IMR-90 (cell line): Measurements from ENCODE around the gene PLEKHF1. TPM values are rescaled to one million over a fixed set of nuclear protein-coding genes. Genes with fewer than 3 reads are reported as not detected.

Experiments used
- ATAC-seq: fragments of 200-7000 bp; cut with Tn5 transposase; 2 replicates; pipeline ENCODE4 v1.9.1; 2020; ENCODE audit warnings: low read depth, mild to moderate bottlenecking, moderate library complexity
- BruUV-seq: library from RNA; stranded (reverse); fragments of 400-500 nt; replicated peaks from 2 replicates; lab custom pipeline; 2021; lab: Mats Ljungman, UMichigan
- CTCF ChIA-PET: fragments of 300-600 bp; formaldehyde crosslinking; extraction: SDS; loops from one replicate; lab custom pipeline; 2021; ENCODE audit warnings: antibody characterized with exemption; lab: Yijun Ruan, JAX
- POLR2A ChIA-PET: fragments of 300-600 bp; sonication (Branson Sonifier 250); formaldehyde crosslinking; loops from one replicate; lab custom pipeline; 2022; ENCODE audit warnings: antibody characterized with exemption; ENCODE audit not compliant: unreplicated experiment; lab: Charles Lee
- DNase-seq: peaks from one replicate; pipeline ENCODE4 v3.0.0; 2013
- H2AFZ ChIP-seq: replicated peaks from 2 replicates; pipeline ENCODE3; 2013; ENCODE audit warnings: low read length, mild to moderate bottlenecking; ENCODE audit not compliant: poor library complexity
- H2AK5ac ChIP-seq: 2 replicates; pipeline ENCODE4 v1.6.1; 2013; ENCODE audit warnings: low read depth, low read length, inconsistent platforms
- H2AK9ac ChIP-seq: replicated peaks from 2 replicates; pipeline ENCODE3; 2013; ENCODE audit warnings: mild to moderate bottlenecking, low read depth, low read length, moderate library complexity; ENCODE audit not compliant: poor library complexity
- H2BK120ac ChIP-seq: 2 replicates; pipeline ENCODE4 v1.6.1; 2013; ENCODE audit warnings: low read depth, low read length, inconsistent platforms
- H2BK15ac ChIP-seq: 3 replicates; pipeline ENCODE4 v1.6.1; 2013; ENCODE audit warnings: low read depth, low read length, inconsistent platforms
- H2BK20ac ChIP-seq: 2 replicates; pipeline ENCODE4 v1.6.1; 2013; ENCODE audit warnings: low read depth, mild to moderate bottlenecking, inconsistent platforms, low read length, moderate library complexity
- H2BK5ac ChIP-seq: 2 replicates; pipeline ENCODE4 v1.6.1; 2013; ENCODE audit warnings: mild to moderate bottlenecking, low read depth, low read length, inconsistent platforms; ENCODE audit not compliant: poor library complexity, severe bottlenecking
- H3K14ac ChIP-seq: replicated peaks from 2 replicates; pipeline ENCODE4 v1.6.1; 2013; ENCODE audit warnings: low read depth, low read length, inconsistent platforms
- H3K18ac ChIP-seq: 2 replicates; pipeline ENCODE4 v1.6.1; 2013; ENCODE audit warnings: low read depth, low read length, control low read depth
- H3K23ac ChIP-seq: 2 replicates; pipeline ENCODE4 v1.6.1; 2013; ENCODE audit warnings: low read depth, low read length, inconsistent platforms
- H3K27ac ChIP-seq: 2 replicates; pipeline ENCODE4 v1.5.1; 2013; ENCODE audit warnings: mild to moderate bottlenecking, control low read depth, low read length; ENCODE audit not compliant: insufficient read depth
- H3K27me3 ChIP-seq: 2 replicates; pipeline ENCODE4 v1.6.1; 2013; ENCODE audit warnings: low read length; ENCODE audit not compliant: control insufficient read depth, insufficient read depth
- H3K36me3 ChIP-seq: 2 replicates; pipeline ENCODE4 v1.6.1; 2013; ENCODE audit warnings: low read length, mixed read lengths; ENCODE audit not compliant: control insufficient read depth, insufficient read depth
- H3K4ac ChIP-seq: 2 replicates; pipeline ENCODE4 v1.6.1; 2013; ENCODE audit warnings: low read depth, low read length, inconsistent platforms
- H3K4me1 ChIP-seq: 2 replicates; pipeline ENCODE4 v1.6.1; 2013; ENCODE audit warnings: low read length, mixed read lengths; ENCODE audit not compliant: control insufficient read depth, insufficient read depth
- H3K4me2 ChIP-seq: 2 replicates; pipeline ENCODE4 v1.6.1; 2013; ENCODE audit warnings: low read depth, mild to moderate bottlenecking, control low read depth, low read length, moderate library complexity
- H3K4me3 ChIP-seq: 2 replicates; pipeline ENCODE4 v1.5.1; 2013; ENCODE audit warnings: low read depth, mild to moderate bottlenecking, control low read depth, low read length, moderate library complexity; ENCODE audit not compliant: insufficient read depth
- H3K56ac ChIP-seq: 2 replicates; pipeline ENCODE4 v1.6.1; 2013; ENCODE audit warnings: low read length, inconsistent platforms; ENCODE audit not compliant: insufficient read depth; ENCODE audit errors: extremely low read depth
- H3K79me1 ChIP-seq, 2 experiments: 2 replicates each; pipeline ENCODE4 v1.6.1; 2013; ENCODE audit warnings: low read length in 2 of 2, inconsistent platforms in 1 of 2, low read depth in 1 of 2
- H3K9ac ChIP-seq: 2 replicates; pipeline ENCODE4 v1.6.1; 2013; ENCODE audit warnings: low read depth, low read length, control low read depth
- H3K9me1 ChIP-seq: 2 replicates; pipeline ENCODE4 v1.6.1; 2013; ENCODE audit warnings: low read length, inconsistent platforms; ENCODE audit not compliant: insufficient read depth
- H3K9me3 ChIP-seq: 2 replicates; pipeline ENCODE4 v1.6.1; 2013; ENCODE audit warnings: low read length; ENCODE audit not compliant: control insufficient read depth, insufficient read depth
- H4K20me1 ChIP-seq: 2 replicates; pipeline ENCODE4 v1.6.1; 2013; ENCODE audit warnings: low read length, inconsistent platforms; ENCODE audit not compliant: insufficient read depth
- H4K5ac ChIP-seq: 2 replicates; pipeline ENCODE4 v1.6.1; 2013; ENCODE audit warnings: mild to moderate bottlenecking, low read depth, low read length, control low read depth
- H4K8ac ChIP-seq, 2 experiments: 2 replicates each; pipeline ENCODE4 v1.6.1; 2013; ENCODE audit warnings: low read depth in 2 of 2, low read length in 2 of 2, control low read depth in 1 of 2, inconsistent platforms in 1 of 2
- H4K91ac ChIP-seq: 2 replicates; pipeline ENCODE4 v1.6.1; 2013; ENCODE audit warnings: low read depth, low read length, inconsistent platforms; ENCODE audit not compliant: insufficient read depth
- ELK1 ChIP-seq: fragments of 150-350 bp; IDR thresholded peaks from 2 replicates; pipeline ENCODE4 v1.6.1; 2016; ENCODE audit warnings: low read depth, mild to moderate bottlenecking, low read length, moderate library complexity, borderline replicate concordance
- WGBS, 2 experiments: methylation state at CpG; one replicate each; pipeline versions ENCODE4 v1.1.5 to v1.1.7; 2013; ENCODE audit warnings: missing lambda C conversion rate in 2 of 2; ENCODE audit not compliant: insufficient read length in 1 of 2; ENCODE audit errors: extremely low coverage in 2 of 2; 5-methylcytosine and 5-hydroxymethylcytosine counted together
- dilution Hi-C: fragments of 300-500 bp; cut with HindIII; formaldehyde crosslinking; loops from one replicate; pipeline ENCODE4 v1.14.3; 2018; ENCODE audit warnings: low sequenced_read_pairs; ENCODE audit not compliant: unreplicated experiment
- in situ Hi-C: fragments of 300-500 bp; cut with MboI; formaldehyde crosslinking; loops from 3 replicates; pipeline ENCODE4 v1.14.3; 2019; ENCODE audit warnings: low sequenced_read_pairs, inconsistent platforms, mixed read lengths
- intact Hi-C: fragments of 100-400 bp; cut with micrococcal nuclease; formaldehyde crosslinking; loops from 2 replicates; pipeline ENCODE4 v1.10.0; 2022
- polyA plus RNA-seq, 3 experiments: library from polyadenylated mRNA; depleted of rRNA; stranded (reverse); fragments of >200 nt; gene quantifications; 2 replicates each; pipeline ENCODE4 v1.2.3, GENCODE V29; 2012; ENCODE audit warnings: low replicate concordance in 1 of 3
- total RNA-seq: library from RNA; depleted of rRNA; stranded (reverse); fragments of >200 nt; gene quantifications from 2 replicates; pipeline ENCODE4 v1.2.3, GENCODE V29; 2012

The PLEKHF1 gene
- total and polyA plus RNA-seq, 2 of the 4 experiments (the other 2 are of a cell fraction), result 5.0 to 6.6 TPM

GRCh38 chr19:29662278-29662603 is 3.0 kb upstream of the PLEKHF1 start:
- 0% methylated on average over 1 of the region's 1 CpG; no CpG with 5 or more reads in 1 of the 2 experiments for WGBS, 2 experiments
- H3K56ac ChIP-seq, result peak overlapping the region; percentile 88
- H3K14ac ChIP-seq, result peak overlapping the region; percentile 65; the same call in 1 of the 2 replicates
- H2AK9ac ChIP-seq, result no peak overlapping the region
- H3K4me3 ChIP-seq, result peak overlapping the region; percentile 11; the same call in 1 of the 2 replicates
- H3K4ac ChIP-seq, result peak overlapping the region; percentile 65
- H4K91ac ChIP-seq, result peak overlapping the region; percentile 43; the same call in 1 of the 2 replicates
- H3K4me2 ChIP-seq, result peak overlapping the region; percentile 54
- no peak overlapping the region for H2AK5ac ChIP-seq
- no peaks in the 10 kb centered on the region for H3K9me3 ChIP-seq
- H2AFZ ChIP-seq, result no peak overlapping the region
- H3K9ac ChIP-seq, result peak overlapping the region; percentile 68
- peak overlapping the region; percentile 33 for H2BK20ac ChIP-seq
- peak overlapping the region; percentile 10 for H3K18ac ChIP-seq
- H3K4me1 ChIP-seq, result peaks cover 23% of the 10 kb centered on the region
- CTCF ChIA-PET, result interaction anchor here (0.9 to 2.2 kb wide), 3 partner anchors 10 to 54 kb away, joined by 4 to 7 read pairs (median 4); no protein-coding TSS in a partner anchor
- intact Hi-C loops, result loop anchor here (1.0 to 2.0 kb wide), 2 partner anchors 52 to 55 kb away; no protein-coding TSS in a partner anchor
- peak overlapping the region; percentile 43; the same call in 2 of the 3 replicates for H2BK15ac ChIP-seq
- peaks cover 12% of the 10 kb centered on the region for H3K9me1 ChIP-seq
- H2BK120ac ChIP-seq, result peak overlapping the region; percentile 78
- H4K8ac ChIP-seq, result peak overlapping the region; percentile 16 to 60; a peak in 3 of 4 replicates
- H3K27ac ChIP-seq, result peak overlapping the region; percentile 95
- DNase-seq, result no peak
- no peak for TF ChIP-seq ELK1
- peak overlapping the region; percentile 47 for H2BK5ac ChIP-seq
- POLR2A ChIA-PET, result no interaction called here
- dilution Hi-C loops, result no loop called here
- H3K36me3 ChIP-seq, result no peaks in the 10 kb centered on the region
- peak overlapping the region; percentile 47; the same call in 1 of the 2 replicates for H4K5ac ChIP-seq
- in situ Hi-C loops, result no loop called here
- H3K23ac ChIP-seq, result peak overlapping the region; percentile 82; the same call in 1 of the 2 replicates
- peaks cover 11% of the 10 kb centered on the region for H4K20me1 ChIP-seq
- no peaks in the 10 kb centered on the region for H3K27me3 ChIP-seq
- BruUV-seq, result no TSS peak
- H3K79me1 ChIP-seq, result peaks cover 0 to 22% of the 10 kb centered on the region in 2 experiments; a peak in 2 of 4 replicates
- ATAC-seq, result peak; percentile 1
